ENCODE results near the gene CEP95.
"Not testable (repeated sequence)": the region's sequence is repeated elsewhere in the genome, so short reads cannot be mapped to it uniquely, and the experiment has no call there.

CEP95 gene, protein sequence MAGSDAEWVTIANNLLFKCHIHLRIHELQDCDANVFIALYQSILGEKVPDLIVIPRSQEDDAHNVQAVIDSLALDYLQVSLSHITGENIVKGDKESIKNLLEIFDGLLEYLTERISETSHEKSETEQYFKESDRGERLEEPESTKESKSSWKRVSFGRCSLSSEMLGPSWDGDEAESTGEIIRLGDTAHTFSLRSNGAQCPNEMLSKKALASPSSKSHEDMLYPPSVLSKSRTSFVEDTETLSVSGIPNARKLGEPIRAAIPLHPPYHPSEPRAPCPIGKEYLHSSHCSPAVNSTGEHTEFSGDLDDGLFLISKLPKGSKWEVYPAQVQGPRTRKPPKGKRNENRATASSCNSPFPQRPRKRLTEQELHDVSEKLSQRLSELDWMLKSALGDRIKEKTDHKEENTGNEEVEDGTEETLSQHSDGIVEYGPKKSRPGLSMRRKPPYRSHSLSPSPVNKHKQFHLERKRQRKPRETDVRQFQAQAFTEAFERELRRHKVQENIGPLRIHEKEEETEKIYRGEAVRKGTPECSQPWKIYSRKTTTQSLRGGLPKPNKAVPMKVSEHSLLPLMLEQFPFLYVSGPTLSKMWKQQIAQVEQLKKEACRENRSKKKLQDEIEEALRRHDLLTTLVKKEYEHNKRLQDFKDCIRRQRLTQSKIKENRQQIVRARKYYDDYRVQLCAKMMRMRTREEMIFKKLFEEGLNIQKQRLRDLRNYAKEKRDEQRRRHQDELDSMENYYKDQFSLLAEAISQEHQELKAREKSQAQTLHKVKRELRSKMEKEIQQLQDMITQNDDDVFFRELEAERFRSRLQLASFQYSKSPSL

DNA sequence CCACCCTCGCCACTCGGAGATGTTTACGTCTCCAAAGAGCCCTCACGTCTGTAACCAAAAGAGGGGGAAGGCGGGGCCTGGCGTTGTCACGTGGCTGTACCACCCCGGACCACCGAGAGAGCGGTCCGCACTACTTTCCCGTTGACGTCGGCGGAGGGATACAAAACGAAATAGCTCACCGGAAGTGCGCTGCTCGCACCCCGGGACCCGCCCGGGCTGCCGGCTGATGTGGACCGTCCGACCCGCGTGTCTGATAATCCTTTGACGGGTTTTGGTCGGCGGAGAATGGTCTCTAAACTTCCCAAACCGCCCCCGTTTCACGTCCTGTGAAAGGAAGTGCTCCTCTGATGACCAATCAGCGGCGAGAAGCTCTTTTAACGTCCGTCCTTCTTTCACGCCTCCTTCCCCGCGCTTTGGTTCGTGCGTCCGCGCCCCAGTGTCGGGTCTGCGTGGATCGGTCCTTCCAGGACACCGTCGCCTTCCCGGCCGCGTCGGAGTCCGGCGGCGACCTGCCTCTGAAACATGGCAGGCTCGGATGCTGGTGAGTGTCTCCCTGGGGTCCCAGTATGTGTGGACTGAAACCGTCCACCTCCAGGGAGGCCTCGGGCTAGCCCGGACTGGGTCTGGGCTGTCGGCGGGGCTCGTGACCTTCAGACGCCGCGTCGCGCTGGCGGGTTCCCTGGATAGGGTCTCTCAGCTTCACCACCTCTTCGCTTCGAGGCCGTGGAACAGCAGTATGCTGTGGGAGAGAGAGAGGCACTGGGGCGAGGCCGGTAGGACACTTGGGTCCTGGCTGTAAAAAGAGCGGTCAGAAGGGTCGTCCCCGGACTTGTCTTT lies at the start of gene CEP95:
TSS of gene CEP95 (plus strand) at position 402 of the 837 bp plus-strand sequence. CDS start at position 523, 121 bp downstream.
- DNase-seq: peak; percentile 72 to 100 (median 94)

DNA sequence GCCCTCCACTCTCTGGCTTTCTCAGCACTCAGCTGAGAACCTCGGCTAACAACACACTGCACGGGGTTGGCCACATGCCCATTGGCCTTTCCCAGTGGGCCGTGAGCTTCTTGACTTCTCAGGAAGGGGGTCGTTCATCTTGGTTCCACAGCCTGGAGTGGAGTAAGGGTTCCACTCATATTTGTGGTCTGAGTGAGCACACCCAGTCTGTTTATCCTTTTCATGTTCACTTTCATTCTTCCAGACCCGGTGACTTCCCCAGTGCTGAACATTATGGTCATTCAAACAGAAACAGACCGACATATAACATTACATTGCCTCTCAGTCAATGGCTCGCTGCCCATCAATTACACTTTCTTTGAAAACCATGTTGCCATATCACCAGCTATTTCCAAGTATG lies 49.6 kb upstream of the CEP95 start:
- no peak for DNase-seq

DNA sequence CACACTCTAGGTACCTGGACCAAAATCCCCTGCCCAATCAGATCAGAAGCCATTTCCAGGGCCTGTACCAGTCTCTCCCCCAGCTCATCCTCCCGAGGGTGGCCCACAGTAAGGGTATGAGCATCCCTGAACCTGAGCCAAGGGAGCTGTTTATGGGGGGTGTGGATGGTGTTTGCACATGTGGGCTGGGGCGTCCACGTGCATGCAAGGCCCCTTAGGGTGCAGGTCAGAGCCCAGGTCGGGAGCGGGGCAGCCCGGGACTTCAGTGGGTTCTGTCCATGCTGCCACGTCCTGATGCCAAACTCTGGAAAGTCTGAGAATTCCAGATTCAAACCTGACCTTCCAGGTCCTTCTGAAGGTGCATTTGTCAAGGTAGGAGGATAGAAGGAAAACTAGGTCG lies 48.0 kb upstream of the CEP95 start:
- no peak for DNase-seq

DNA sequence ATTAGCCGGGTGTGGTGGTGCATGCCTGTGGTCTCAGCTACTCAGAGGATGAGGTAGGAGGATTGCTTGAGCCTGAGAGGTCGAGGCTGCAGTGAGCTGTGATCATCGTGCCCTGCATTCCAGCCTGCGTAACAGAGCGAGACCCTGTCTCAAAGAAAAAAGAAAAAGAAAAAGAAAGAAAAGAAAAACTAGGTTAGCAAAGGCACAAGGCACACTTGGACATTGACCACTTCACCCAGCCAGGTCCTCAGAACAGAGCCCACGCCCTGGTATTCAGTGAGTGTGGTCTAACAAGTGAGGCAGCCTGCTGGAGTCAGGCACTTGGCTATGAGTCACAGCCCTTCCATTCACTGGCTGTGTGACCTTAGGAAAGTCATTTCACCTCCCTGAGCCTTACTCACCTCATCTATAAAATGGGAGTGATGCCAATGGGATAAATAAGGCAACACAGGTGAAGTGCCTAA lies 47.5 kb upstream of the CEP95 start:
- no peak for DNase-seq

DNA sequence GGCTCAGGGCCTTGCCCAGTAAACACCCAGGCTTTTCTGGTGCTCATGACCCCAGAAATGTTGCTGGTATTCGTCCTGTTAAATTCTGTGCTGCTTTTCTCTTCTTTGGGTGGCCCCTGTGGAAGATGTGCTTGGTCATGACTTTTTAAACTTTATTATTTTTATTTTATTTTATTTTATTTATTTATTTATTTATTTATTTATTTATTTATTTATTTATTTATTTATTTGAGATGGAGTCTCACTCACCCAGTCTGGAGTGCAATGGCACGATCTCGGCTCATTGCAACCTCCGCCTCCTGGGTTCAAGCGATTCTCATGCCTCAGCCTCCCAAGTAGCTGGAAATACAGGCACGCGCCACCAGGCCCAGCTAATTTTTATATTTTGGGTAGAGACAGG lies 47.0 kb upstream of the CEP95 start:
- DNase-seq: not testable (repeated sequence)

DNA sequence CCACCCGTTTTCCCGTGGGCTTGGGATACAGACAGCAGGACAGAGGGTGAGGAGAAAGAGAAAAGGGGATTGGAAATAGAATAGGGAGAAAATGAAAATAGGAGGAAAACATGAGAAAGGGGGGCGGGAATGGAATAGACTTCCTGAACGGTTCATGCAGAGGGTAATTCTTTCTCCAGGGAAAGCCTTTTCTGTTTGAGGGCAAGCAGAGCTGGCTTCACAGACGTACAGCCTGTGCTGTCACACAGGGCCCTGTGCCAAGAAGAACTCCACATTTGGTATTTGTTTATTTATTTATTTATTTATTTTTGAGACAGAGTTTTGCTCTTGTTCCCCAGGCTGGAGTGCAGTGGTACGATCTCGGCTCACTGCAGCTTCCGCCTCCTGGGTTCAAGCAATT lies 45.8 kb upstream of the CEP95 start:
- DNase-seq: no peak

DNA sequence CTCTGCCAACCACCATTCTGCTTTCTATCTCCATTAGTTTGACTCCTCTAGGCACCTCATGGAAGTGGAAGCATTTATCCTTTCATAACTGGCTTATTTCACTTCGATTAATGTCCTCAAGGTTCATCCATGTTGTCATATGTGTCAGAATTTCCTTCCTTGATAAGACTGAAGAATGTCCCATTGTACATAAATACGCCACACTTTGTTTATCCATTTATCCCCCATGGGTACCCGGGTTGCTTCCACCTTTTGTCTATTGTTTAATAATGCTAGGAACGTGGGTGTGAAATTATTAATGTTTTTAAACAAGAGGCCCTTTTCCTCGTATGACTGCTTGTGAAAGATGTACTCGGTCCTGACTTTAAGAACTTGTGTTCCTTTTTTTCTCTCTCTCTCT lies 45.0 kb upstream of the CEP95 start:
- no peak for DNase-seq

DNA sequence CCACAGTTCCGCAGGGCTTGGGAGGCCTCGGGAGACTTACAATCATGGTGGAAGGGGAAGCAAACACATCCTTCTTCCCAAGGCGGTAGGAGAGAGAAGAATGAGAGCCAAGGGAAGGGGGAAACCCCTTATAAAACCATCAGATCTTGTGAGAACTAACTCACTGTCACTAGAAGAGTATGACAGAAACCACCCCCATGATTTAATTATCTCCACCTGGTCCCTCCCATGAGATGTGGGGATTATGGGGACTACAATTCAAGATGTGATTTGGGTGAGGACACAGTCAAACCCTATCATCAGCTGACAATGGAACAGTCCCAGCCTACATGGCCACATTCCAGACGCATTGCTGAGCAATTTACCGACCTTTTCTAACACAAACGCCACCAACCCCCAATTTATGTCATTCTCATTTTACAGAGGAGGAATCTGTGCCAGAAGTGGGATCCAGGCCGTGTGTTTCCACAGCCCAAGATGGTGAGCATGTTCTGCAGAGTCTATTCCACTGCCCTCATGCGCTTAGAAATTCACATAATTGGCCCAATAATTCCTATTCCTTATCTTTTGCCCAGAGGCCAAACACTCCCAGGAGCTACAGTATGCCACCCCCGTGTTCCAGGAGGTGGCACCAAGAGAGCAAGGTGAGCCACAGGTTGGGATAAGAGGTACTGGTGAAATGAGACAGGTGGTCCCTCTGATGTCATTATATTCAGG lies 40.6 kb upstream of the CEP95 start:
- DNase-seq: no peak

DNA sequence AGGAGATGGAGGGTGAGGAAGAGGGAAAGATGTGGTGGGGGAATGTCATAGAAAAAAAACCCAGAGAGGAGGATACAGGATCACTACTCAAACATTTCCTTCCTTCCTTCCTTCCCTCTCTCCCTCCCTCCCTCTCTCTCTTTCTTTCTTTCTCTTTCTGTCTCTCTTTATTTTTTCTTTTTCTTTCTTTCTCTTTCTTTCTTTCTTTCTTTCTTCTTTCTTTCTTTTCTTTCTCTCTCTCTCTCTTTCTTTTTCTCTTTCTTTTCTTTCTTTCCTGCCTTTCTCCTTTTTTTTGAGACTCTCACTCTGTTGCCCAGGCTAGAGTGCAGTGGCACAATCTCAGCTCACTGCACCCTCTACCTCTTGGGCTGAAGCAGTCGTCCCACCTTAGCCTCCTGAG lies 39.9 kb upstream of the CEP95 start:
- not testable (repeated sequence) for DNase-seq

DNA sequence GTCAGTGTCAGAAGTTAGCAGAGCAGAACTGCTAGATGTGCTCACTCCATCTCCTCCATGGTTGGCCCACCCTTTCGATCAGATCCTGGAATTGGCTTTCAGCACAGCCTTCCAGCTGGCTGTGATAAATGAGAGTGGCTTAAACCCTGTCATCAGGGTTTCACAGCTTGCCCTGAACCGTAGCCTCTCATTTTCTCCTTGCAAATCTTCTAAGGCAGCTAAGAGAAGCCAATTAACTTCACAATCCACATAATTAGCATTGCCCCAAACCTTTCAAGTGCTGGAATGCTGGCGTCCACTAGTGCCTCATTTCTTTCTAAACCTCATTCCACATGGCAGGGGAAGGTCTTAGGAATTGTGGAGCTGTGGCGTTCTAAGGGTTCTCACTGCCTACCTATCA lies 36.2 kb upstream of the CEP95 start:
- DNase-seq: no peak

DNA sequence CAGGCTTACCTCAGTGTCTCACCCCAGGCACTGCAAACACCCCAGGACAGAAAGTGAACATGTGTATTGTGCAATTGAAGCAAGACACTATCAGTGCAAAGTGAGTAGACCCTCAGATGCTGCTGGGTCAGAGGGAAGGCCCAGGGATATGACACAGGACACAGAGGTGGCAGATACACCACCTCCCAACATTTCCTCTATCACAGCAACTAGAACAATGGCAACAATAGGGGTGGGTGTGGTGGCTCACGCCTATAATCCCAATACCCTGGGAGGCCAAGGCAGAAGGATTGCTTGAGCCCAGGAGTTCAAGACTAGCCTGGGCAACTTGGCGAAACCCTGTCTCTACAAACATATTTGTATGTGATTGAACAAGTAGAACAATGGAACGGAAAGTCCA lies 35.3 kb upstream of the CEP95 start:
- no peak for DNase-seq

DNA sequence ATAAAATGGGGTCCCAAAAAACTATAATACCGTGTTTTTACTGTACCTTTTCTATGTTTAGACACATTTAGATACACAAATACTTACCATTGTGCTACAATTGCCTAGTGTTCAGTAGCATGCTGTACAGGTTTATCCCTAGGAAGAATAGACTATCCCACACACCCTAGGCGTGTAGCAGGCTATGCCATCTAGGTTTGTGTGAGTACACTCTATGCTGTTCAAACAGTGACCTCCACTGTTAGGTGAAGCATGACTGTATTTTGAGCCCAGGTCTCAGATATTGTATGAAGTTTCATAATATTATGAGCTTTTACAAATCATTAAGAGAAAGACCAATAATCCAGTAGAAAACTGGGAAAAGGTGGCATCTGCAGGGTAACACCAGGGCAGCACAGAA lies 34.2 kb upstream of the CEP95 start:
- DNase-seq: no peak

DNA sequence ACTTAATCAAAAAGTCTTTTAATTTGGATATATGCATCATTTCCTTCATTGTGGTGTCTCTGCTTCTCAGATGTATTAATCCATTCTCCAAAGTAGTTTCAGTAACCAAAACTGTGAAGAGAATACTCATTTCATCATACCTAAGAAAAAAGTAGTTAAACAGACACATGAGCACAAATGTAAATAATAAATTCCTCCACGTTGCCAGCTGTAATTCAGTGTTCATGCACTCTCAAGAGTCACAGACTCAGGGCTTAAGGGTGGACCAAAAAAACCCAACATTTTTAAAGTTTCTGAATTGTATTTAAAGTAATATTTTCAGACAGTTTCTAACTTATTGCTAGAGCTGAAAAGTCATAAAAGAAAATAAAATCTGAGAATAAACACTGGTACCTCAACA lies 28.9 kb upstream of the CEP95 start:
- no peak for DNase-seq

DNA sequence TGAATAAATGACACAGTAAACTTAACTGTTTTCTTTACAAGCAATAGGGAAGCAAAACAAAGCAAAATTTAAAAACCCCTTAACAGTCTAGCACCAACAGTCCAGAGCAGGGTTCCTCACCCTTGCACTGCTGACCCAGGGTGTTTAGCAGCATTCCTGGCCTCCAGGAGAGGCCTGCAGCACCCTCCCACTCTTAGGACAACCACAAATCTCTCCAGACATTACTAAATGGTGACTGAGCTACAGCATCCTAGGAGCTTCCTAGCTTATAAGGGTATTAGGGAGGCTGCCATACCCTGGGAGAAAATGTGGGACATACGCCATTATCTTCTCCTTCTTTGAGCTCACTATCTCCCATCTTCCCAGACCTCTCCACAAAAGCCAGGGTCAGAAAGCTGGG lies 25.8 kb upstream of the CEP95 start:
- DNase-seq: no peak

DNA sequence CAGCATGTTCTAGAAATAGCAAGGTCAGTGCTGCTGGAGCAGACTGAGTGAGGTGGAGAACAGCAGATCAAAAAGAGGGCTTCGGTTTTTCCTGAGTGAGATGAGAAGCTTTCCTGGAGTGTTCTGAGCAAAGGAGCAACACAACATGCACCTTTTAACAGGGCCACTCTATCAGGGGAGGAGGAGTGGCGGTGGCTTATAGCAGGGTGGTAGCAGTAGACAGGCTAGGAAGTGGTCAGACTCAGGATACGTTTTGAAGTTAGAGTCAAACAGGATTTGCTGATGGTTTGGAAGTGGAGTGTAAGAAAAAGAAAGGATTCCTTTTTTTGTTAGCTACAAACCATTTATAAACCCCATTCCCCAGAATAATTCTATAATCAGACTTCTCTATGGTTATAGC lies 22.4 kb upstream of the CEP95 start:
- no peak for DNase-seq

DNA sequence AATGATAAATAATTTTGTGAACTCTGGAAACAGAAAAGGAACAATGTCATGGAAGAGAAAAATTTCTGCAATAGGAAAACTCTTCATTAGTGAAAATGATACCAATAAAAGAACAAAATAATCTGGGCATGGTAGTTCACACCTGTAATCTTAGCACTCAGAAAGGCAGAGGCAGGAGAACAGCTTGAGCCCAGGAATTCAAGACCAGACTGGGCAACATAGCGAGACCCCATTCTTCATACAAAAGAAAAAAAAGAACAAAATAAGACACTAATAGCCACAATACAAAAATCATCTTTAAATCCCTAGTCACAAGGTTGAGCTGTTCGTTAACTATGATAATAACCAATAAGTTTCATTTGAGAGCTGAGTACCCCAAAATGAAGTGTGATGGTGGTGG lies 18.5 kb upstream of the CEP95 start:
- DNase-seq: no peak

DNA sequence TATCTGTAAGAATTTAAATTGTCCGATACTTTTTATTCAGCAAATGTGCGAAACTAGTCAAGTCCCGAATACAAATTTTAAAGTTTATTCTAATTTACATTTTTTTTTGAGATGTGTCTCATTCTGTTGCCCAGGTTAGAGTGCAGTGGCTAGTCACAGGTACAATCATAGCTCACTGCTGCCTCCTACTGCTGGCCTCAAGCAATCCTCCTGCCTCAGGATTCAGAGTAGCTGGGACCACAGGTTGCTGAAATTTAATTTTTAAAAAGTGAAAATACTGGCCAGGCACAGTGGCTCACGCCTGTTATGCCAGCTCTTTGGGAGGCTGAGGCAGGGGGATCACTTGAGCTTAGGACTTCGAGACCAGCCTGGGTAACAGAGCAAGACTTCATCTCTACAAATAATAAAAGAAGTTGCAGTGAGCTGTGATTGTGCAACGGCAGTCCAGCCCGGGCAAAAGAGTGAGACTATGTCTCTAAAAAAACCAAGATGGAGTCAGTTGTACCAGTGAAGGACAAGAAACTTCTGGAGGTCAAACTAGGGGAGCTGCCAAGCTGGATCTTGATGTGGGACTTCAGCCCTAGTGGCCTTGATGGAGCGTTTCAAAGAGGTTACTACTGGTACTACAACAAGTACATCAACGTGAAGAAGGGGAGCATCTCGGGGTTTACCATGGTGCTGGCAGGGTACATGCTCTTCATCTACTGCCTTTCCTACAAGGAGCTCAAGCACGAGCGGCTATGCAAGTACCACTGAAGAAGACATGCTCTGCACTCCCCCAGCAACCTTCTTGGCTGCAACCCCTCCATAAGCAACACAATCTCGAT lies 15.5 kb upstream of the CEP95 start:
- DNase-seq: peak in 5 of 6 experiments; percentile 15 to 40 (median 28)

DNA sequence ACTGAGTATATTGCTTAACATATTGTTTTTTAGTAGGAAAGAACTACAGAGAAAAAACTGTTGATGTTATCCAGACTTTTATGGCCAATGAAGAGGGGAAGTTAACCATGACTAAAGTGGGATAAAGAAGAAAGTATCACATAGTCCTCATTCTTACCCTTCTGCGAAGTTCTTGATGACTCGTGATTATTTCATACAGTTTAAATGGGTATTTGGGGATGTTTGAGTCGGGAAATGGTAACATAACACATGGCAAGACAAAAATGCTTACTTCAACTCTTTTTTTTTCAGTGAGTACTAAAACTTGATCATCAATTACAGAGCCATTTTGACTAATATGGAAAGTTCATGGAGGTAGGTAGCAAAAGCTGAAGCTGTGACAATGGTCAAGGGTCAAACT lies 14.8 kb upstream of the CEP95 start:
- DNase-seq: no peak

DNA sequence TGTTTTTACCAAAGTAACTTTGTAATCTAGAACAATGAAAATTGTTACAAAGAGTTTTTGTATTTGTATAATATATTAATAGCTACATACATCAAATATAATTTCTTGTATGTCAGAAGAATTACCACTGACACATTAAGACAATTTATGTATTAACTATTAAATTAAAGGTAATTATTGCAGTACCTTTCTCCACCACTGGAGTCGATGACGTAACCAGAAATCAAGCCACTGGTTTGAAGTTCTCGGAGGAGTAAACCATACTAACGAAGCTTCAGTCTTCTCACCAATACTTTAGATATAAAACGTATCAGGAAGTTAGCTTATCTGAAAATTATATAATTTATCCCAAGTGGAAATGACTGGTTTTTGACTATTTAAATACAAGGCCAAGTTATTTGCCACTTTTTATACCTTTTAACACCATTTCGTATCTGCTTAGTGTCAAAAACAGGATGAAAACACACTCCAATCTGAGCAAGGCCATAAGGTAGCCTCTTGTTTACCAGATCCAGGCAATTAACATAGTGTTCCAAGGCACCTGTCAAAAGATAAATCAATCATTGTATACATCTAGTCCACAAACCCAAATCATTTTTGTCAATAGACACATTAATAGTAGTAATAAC lies 14.2 kb upstream of the CEP95 start:
- DNase-seq: peak in 2 of 6 experiments; percentile 37 to 47

DNA sequence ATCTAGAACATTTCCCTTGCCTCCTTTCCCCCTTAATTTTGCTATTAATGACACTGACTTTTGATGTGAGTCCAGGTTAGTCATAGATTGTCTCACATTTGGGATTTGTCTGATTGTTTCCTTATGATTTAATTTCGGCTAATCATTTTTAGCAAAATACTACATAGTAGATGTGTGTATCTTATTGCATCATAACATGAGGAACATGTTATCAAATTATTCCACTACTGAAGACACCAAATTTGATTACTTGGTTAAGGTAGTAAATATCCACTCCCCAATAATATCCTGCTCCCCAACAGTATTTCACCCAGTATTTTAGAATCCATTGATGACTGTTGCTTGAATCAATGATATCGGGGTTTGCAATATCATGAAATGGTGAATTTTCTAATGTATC lies 12.7 kb upstream of the CEP95 start:
- no peak for DNase-seq

DNA sequence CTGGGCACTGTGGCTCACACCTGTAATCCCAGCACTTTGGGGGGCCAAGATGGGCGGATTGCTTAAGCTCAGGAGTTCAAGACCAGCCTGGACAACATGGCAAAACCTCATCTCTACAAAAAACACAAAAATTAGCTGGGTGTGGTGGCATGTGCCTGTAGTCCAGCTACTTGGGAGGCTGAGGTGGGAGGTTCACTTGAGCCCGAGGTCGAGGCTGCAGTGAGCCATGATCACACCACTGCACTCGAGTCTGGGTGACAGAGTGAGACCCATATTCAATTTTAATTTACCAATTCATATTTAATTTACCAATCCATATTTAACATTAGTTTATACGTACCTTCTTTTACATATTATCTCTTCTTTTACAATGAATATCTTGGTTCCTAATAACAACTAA lies 11.5 kb upstream of the CEP95 start:
- DNase-seq: not testable (repeated sequence)

Data from stimulated activated naive CD4-positive, alpha-beta T cell (primary cell).